Muscle of leg (tissue), 11 donors: Measurements from ENCODE around the gene ERI2. TPM values are rescaled to one million over a fixed set of nuclear protein-coding genes. Genes with fewer than 3 reads are reported as not detected.
"Not testable (repeated sequence)": the region's sequence is repeated elsewhere in the genome, so short reads cannot be mapped to it uniquely, and the experiment has no call there.

Experiments used
- DNase-seq: peaks from one replicate; pipeline ENCODE4 v3.0.0; 2013
- H3K27ac ChIP-seq: one replicate; pipeline ENCODE4 v1.5.1; 2013; ENCODE audit warnings: mild to moderate bottlenecking, low read length, control low read depth
- H3K27me3 ChIP-seq: one replicate; pipeline ENCODE4 v1.6.1; 2013; ENCODE audit warnings: low read length; ENCODE audit not compliant: control insufficient read depth, insufficient read depth
- H3K36me3 ChIP-seq: one replicate; pipeline ENCODE4 v1.6.1; 2013; ENCODE audit warnings: low read length; ENCODE audit not compliant: control insufficient read depth, insufficient read depth
- H3K4me1 ChIP-seq: one replicate; pipeline ENCODE4 v1.6.1; 2013; ENCODE audit warnings: low read length; ENCODE audit not compliant: control insufficient read depth, insufficient read depth
- H3K4me3 ChIP-seq: one replicate; pipeline ENCODE4 v1.5.1; 2013; ENCODE audit warnings: low read length, control low read depth
- H3K9me3 ChIP-seq: replicated peaks from 2 replicates; pipeline ENCODE4 v1.6.1; 2013; ENCODE audit warnings: low read depth, low read length; ENCODE audit not compliant: control insufficient read depth
- WGBS: methylation state at CpG from one replicate; pipeline ENCODE4 v1.1.5; 2013; ENCODE audit warnings: missing lambda C conversion rate; ENCODE audit not compliant: insufficient coverage; 5-methylcytosine and 5-hydroxymethylcytosine counted together
- polyA plus RNA-seq, 8 donors: library from polyadenylated mRNA; unstranded; fragments of 120-200 nt; gene quantifications; one replicate each; pipeline versions ENCODE4 v1.2.1 to v1.2.3, GENCODE V29; 2013; ENCODE audit warnings: inconsistent platforms in 1 of 8, low replicate concordance in 1 of 8; ENCODE audit not compliant: insufficient read length in 8 of 8, insufficient read depth in 1 of 8
- total RNA-seq: library from RNA; stranded (reverse); fragments of 120-200 nt; gene quantifications from one replicate; pipeline ENCODE4 v1.2.4, GENCODE V29; 2013

Gene ERI2
- total and polyA plus RNA-seq, 9 donors = 13.0 to 17.5 (median 15.2) TPM

GRCh38 chr16:20768818-20769217, 37.5 kb downstream of the ERI2 start:
- no CpG with 5 or more reads among the region's 1 CpG for WGBS
- H3K27ac ChIP-seq = no peak overlapping the region
- no peaks in the 10 kb centered on the region for H3K4me1 ChIP-seq
- no peaks in the 10 kb centered on the region for H3K27me3 ChIP-seq
- no peaks in the 10 kb centered on the region for H3K36me3 ChIP-seq
- no peaks in the 10 kb centered on the region for H3K9me3 ChIP-seq
- DNase-seq = no peak
- H3K4me3 ChIP-seq = no peak overlapping the region

- Histone ChIP-seq H3K36me3 (no peaks in the 10 kb centered on the region), H3K9me3 (no peaks in the 10 kb centered on the region), H3K27ac (no peak overlapping the region), H3K4me3 (no peak overlapping the region), H3K4me1 (no peaks in the 10 kb centered on the region), H3K27me3 (no peaks in the 10 kb centered on the region)
- DNase-seq = no peak
- no CpG with 5 or more reads among the region's 1 CpG for WGBS
These were observed 38.2 kb downstream of the ERI2 start for GRCh38 chr16:20768121-20768520.

- Histone ChIP-seq H3K27me3 (no peaks in the 10 kb centered on the region), H3K4me1 (no peaks in the 10 kb centered on the region), H3K36me3 (no peaks in the 10 kb centered on the region), H3K4me3 (no peak overlapping the region), H3K27ac (no peak overlapping the region), H3K9me3 (no peaks in the 10 kb centered on the region)
- DNase-seq = no peak
These were observed 38.7 kb downstream of the ERI2 start for GRCh38 chr16:20767577-20767976.

- WGBS = 100% methylated on average over 1 of the region's 5 CpGs
- Histone ChIP-seq H3K4me1 (no peaks in the 10 kb centered on the region), H3K9me3 (no peaks in the 10 kb centered on the region), H3K27me3 (no peaks in the 10 kb centered on the region), H3K27ac (no peak overlapping the region), H3K4me3 (no peak overlapping the region), H3K36me3 (no peaks in the 10 kb centered on the region)
- no peak for DNase-seq
These were observed 40.0 kb downstream of the ERI2 start for GRCh38 chr16:20766294-20766693.

- no peak for DNase-seq
- no CpG with 5 or more reads among the region's 2 CpGs for WGBS
- Histone ChIP-seq H3K4me3 (no peak overlapping the region), H3K4me1 (no peaks in the 10 kb centered on the region), H3K27me3 (no peaks in the 10 kb centered on the region), H3K36me3 (no peaks in the 10 kb centered on the region), H3K9me3 (no peaks in the 10 kb centered on the region), H3K27ac (no peak overlapping the region)
These were observed 40.5 kb downstream of the ERI2 start for GRCh38 chr16:20765732-20766131.

- H3K27ac ChIP-seq = not testable (repeated sequence)
- WGBS = no CpG with 5 or more reads among the region's 1 CpG
These were observed 41.8 kb downstream of the ERI2 start for GRCh38 chr16:20764448-20764847.

GRCh38 chr16:20763461-20764232, 42.6 kb downstream of the ERI2 start, which contains the start of gene ACSM3:
Gene ACSM3, plus strand, starts transcription at chr16:20764014. Its CDS starts 6,021 bp downstream, at chr16:20770035.
- Histone ChIP-seq H3K9me3 (no peaks in the 10 kb centered on the region), H3K36me3 (no peaks in the 10 kb centered on the region), H3K4me3 (peak within 1 kb of the TSS; percentile 30), H3K4me1 (no peaks in the 10 kb centered on the region), H3K27ac (peak within 1 kb of the TSS; percentile 20), H3K27me3 (no peaks in the 10 kb centered on the region)
- DNase-seq = peak; percentile 92
- 29% methylated on average over 7 of the region's 10 CpGs for WGBS

More at GRCh38 chr16:20764448-20764847, 41.8 kb downstream of the ERI2 start:
- H3K27me3 ChIP-seq, H3K4me1 ChIP-seq, H3K4me3 ChIP-seq, H3K9me3 ChIP-seq, DNase-seq, H3K36me3 ChIP-seq: not testable (repeated sequence)

- Histone ChIP-seq H3K4me1 (no peaks in the 10 kb centered on the region), H3K36me3 (no peaks in the 10 kb centered on the region), H3K27me3 (no peaks in the 10 kb centered on the region), H3K9me3 (no peaks in the 10 kb centered on the region), H3K27ac (no peak overlapping the region), H3K4me3 (no peak overlapping the region)
- DNase-seq = no peak
- WGBS = no CpG with 5 or more reads among the region's 3 CpGs
These were observed 43.7 kb downstream of the ERI2 start for GRCh38 chr16:20762404-20763123.

- DNase-seq = no peak
- Histone ChIP-seq H3K36me3 (no peaks in the 10 kb centered on the region), H3K4me3 (no peak overlapping the region), H3K9me3 (no peaks in the 10 kb centered on the region), H3K4me1 (no peaks in the 10 kb centered on the region), H3K27ac (no peak overlapping the region), H3K27me3 (no peaks in the 10 kb centered on the region)
- 80% methylated on average over 1 of the region's 1 CpG for WGBS
These were observed 45.1 kb downstream of the ERI2 start for GRCh38 chr16:20761175-20761574.

- H3K4me1 ChIP-seq = no peaks in the 10 kb centered on the region
- H3K36me3 ChIP-seq = no peaks in the 10 kb centered on the region
- no peaks in the 10 kb centered on the region for H3K27me3 ChIP-seq
- no peak for DNase-seq
- H3K9me3 ChIP-seq = no peaks in the 10 kb centered on the region
- no peak overlapping the region for H3K27ac ChIP-seq
- H3K4me3 ChIP-seq = no peak overlapping the region
- WGBS = no CpG with 5 or more reads among the region's 2 CpGs
These were observed 45.9 kb downstream of the ERI2 start for GRCh38 chr16:20760346-20760745.
